ENCODE data around the gene PON1. TPM values are rescaled to one million over a fixed set of nuclear protein-coding genes. Genes with fewer than 3 reads are reported as not detected.

PON1 gene
- polyA plus RNA-seq, 1 donor (not counting 4 experiments of a cell fraction or from before 2014, with no cell fraction given): not detected

DNA sequence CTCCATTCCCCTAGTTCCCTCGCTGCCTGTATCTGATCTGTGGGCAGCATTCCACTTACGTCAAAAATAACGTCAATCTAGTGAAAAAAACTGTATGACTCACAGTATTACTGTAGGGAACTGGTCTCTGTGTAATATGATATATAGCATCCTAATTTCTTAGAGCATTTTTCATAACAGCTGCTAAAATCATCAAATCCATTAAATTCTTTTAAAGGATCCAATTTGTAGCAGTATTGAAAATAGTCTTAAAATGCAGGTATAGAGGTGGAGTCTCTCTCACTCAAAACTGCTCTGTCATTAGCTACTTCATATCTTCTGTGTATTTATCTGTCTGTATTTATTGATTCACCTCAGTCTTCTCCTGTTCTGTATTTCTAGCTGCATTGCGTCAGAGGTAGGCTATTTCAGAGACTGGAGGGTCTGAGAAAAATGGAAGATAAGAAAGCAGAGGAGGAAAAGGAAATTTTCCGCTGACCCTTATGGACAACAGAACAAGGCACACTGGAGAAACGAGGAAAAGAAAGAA is 59.9 kb downstream of the PON1 start:
- dilution Hi-C loops (cut with MboI; ENCODE audit: extremely low pct_ligation_motif_present, low sequenced_read_pairs): no loop called here
- no peaks in the 10 kb centered on the region for H3K36me3 ChIP-seq (ENCODE audit: control insufficient read depth in 2 of 2, extremely low read depth in 1 of 2, insufficient read depth in 2 of 2, low read length in 2 of 2)
- no peaks in the 10 kb centered on the region for H4K20me1 ChIP-seq (ENCODE audit: control insufficient read depth, extremely low read depth, insufficient read depth, low read length)
- H3K4me2 ChIP-seq (ENCODE audit: control insufficient read depth, extremely low read depth, insufficient read depth, low read depth, low read length): no peak overlapping the region
- H3K9me3 ChIP-seq (ENCODE audit: control insufficient read depth, low read depth, low read length): no peaks in the 10 kb centered on the region
- no peak overlapping the region for H2AFZ ChIP-seq (ENCODE audit: control insufficient read depth, low read length)
- no peak overlapping the region for H3K27ac ChIP-seq (ENCODE audit: control insufficient read depth, insufficient read depth, low read length)
- no peaks in the 10 kb centered on the region for H3K79me2 ChIP-seq (ENCODE audit: control insufficient read depth, insufficient read depth, low read length)
- TF ChIP-seq, protein P1, sequence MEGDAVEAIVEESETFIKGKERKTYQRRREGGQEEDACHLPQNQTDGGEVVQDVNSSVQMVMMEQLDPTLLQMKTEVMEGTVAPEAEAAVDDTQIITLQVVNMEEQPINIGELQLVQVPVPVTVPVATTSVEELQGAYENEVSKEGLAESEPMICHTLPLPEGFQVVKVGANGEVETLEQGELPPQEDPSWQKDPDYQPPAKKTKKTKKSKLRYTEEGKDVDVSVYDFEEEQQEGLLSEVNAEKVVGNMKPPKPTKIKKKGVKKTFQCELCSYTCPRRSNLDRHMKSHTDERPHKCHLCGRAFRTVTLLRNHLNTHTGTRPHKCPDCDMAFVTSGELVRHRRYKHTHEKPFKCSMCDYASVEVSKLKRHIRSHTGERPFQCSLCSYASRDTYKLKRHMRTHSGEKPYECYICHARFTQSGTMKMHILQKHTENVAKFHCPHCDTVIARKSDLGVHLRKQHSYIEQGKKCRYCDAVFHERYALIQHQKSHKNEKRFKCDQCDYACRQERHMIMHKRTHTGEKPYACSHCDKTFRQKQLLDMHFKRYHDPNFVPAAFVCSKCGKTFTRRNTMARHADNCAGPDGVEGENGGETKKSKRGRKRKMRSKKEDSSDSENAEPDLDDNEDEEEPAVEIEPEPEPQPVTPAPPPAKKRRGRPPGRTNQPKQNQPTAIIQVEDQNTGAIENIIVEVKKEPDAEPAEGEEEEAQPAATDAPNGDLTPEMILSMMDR (optimal IDR thresholded peaks at IDR 0.05 in 1 of 3, IDR thresholded peaks at IDR 0.05 in 1 of 3, conservative IDR thresholded peaks at IDR 0.05 in 1 of 3; ENCODE audit: extremely low read depth in 1 of 3, insufficient read depth in 2 of 3, low read length in 3 of 3): no peak
- no peak for TF ChIP-seq EZH2 (IDR thresholded peaks at IDR 0.05; ENCODE audit: low read length)
- no peaks in the 10 kb centered on the region for H3K4me1 ChIP-seq (ENCODE audit: control insufficient read depth, extremely low read depth, insufficient read depth, low read length)
- DNase-seq (ENCODE audit: low read depth, low spot score) (no peak), FAIRE-seq (no peak)
- H3K4me3 ChIP-seq (ENCODE audit: control insufficient read depth in 2 of 3, extremely low read depth in 1 of 3, insufficient read depth in 2 of 3, low read depth in 1 of 3, low read length in 3 of 3): no peak overlapping the region
- H3K9ac ChIP-seq (ENCODE audit: control insufficient read depth, extremely low read depth, insufficient read depth, low read length): no peak overlapping the region
- H3K27me3 ChIP-seq (ENCODE audit: control insufficient read depth, extremely low read depth, insufficient read depth, low read length): no peaks in the 10 kb centered on the region
- no peaks in the 10 kb centered on the region for H3K9me1 ChIP-seq (ENCODE audit: control insufficient read depth, extremely low read depth, insufficient read depth, low read length)

DNA sequence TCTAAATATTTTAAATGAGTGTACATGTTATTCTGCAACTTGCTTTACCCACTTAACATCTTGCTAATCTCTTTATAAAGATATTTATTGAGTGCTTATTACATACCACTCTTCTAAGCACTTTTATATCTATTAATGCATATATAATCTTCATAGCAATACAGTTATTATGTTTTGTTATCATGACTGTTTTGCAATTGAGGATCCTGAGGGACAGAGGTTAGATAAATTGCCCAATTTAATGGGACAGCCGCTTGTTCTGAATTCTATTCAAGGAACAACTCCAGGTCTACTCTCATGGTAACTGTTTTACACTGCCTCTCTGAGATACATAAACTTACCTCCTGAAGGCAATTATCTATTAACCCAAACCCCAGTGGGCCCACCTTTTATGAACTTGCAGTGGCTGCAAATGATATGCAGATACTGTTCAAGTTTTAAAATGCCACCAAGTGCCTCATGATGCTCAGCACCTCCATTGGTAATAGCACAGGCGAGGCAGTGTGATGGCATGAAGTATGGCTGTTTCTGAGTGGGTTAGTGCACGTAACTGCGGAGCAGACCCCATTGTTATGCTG is 60.5 kb downstream of the PON1 start:
- TF ChIP-seq, protein P1 (optimal IDR thresholded peaks at IDR 0.05 in 1 of 3, IDR thresholded peaks at IDR 0.05 in 1 of 3, conservative IDR thresholded peaks at IDR 0.05 in 1 of 3; ENCODE audit: extremely low read depth in 1 of 3, insufficient read depth in 2 of 3, low read length in 3 of 3): no peak
- TF ChIP-seq EZH2 (IDR thresholded peaks at IDR 0.05; ENCODE audit: low read length): no peak
- Histone ChIP-seq H3K27me3 (ENCODE audit: control insufficient read depth, extremely low read depth, insufficient read depth, low read length) (no peaks in the 10 kb centered on the region), H3K4me3 (ENCODE audit: control insufficient read depth in 2 of 3, extremely low read depth in 1 of 3, insufficient read depth in 2 of 3, low read depth in 1 of 3, low read length in 3 of 3) (no peak overlapping the region), H2AFZ (ENCODE audit: control insufficient read depth, low read length) (no peak overlapping the region), H3K4me2 (ENCODE audit: control insufficient read depth, extremely low read depth, insufficient read depth, low read depth, low read length) (no peak overlapping the region), H3K9me3 (ENCODE audit: control insufficient read depth, low read depth, low read length) (no peaks in the 10 kb centered on the region), H3K36me3 (ENCODE audit: control insufficient read depth in 2 of 2, extremely low read depth in 1 of 2, insufficient read depth in 2 of 2, low read length in 2 of 2) (no peaks in the 10 kb centered on the region), H3K4me1 (ENCODE audit: control insufficient read depth, extremely low read depth, insufficient read depth, low read length) (no peaks in the 10 kb centered on the region), H4K20me1 (ENCODE audit: control insufficient read depth, extremely low read depth, insufficient read depth, low read length) (no peaks in the 10 kb centered on the region), H3K9ac (ENCODE audit: control insufficient read depth, extremely low read depth, insufficient read depth, low read length) (no peak overlapping the region), H3K27ac (ENCODE audit: control insufficient read depth, insufficient read depth, low read length) (no peak overlapping the region), H3K79me2 (ENCODE audit: control insufficient read depth, insufficient read depth, low read length) (no peaks in the 10 kb centered on the region), H3K9me1 (ENCODE audit: control insufficient read depth, extremely low read depth, insufficient read depth, low read length) (no peaks in the 10 kb centered on the region)
- no peak for FAIRE-seq
- dilution Hi-C loops (cut with MboI; ENCODE audit: extremely low pct_ligation_motif_present, low sequenced_read_pairs): no loop called here
- DNase-seq (ENCODE audit: low read depth, low spot score): no peak

Measured in keratinocyte (primary cell).